ENCODE results near the gene FOXE3.

FOXE3 gene

GRCh38 chr1:47423872-47424271 is 7.8 kb downstream of the FOXE3 start:
- DNase-seq (ENCODE audit: low spot score) = no peak
- TF ChIP-seq, protein P1, sequence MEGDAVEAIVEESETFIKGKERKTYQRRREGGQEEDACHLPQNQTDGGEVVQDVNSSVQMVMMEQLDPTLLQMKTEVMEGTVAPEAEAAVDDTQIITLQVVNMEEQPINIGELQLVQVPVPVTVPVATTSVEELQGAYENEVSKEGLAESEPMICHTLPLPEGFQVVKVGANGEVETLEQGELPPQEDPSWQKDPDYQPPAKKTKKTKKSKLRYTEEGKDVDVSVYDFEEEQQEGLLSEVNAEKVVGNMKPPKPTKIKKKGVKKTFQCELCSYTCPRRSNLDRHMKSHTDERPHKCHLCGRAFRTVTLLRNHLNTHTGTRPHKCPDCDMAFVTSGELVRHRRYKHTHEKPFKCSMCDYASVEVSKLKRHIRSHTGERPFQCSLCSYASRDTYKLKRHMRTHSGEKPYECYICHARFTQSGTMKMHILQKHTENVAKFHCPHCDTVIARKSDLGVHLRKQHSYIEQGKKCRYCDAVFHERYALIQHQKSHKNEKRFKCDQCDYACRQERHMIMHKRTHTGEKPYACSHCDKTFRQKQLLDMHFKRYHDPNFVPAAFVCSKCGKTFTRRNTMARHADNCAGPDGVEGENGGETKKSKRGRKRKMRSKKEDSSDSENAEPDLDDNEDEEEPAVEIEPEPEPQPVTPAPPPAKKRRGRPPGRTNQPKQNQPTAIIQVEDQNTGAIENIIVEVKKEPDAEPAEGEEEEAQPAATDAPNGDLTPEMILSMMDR (IDR thresholded peaks at IDR 0.05; ENCODE audit: extremely low read depth, missing control alignments) = no peak

- TF ChIP-seq, protein P1 (IDR thresholded peaks at IDR 0.05; ENCODE audit: extremely low read depth, missing control alignments) = peak; percentile 56
- no peak for DNase-seq (ENCODE audit: low spot score)
These were observed 8.4 kb downstream of the FOXE3 start for GRCh38 chr1:47424336-47424982.

DNA sequence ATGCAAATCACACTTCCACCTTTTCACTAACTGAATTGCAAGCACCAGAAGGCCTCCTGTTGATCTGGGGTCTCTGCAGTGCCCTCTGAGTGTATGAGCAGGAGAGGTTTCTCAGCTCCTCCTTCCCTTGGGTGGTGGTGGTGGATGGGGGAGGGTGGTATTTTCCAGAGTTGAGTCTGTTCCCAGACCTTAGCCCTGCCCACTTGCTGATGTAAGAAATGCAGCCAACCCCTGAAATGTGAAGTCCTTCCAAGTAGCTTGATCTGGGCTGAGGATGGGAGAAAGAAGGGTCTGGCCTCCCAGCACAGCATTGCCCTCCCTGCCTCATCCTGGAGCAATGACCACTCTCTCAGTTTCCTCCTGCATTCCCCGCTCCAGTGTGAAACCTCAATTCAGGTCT is 15.4 kb downstream of the FOXE3 start:
- DNase-seq (ENCODE audit: low spot score) = no peak
- TF ChIP-seq, protein P1 (IDR thresholded peaks at IDR 0.05; ENCODE audit: extremely low read depth, missing control alignments) = no peak

GRCh38 chr1:47432071-47433036 is 16.3 kb downstream of the FOXE3 start:
- TF ChIP-seq, protein P1 (IDR thresholded peaks at IDR 0.05; ENCODE audit: extremely low read depth, missing control alignments) = peak; percentile 45
- peak; percentile 76 for DNase-seq (ENCODE audit: low spot score)

DNA sequence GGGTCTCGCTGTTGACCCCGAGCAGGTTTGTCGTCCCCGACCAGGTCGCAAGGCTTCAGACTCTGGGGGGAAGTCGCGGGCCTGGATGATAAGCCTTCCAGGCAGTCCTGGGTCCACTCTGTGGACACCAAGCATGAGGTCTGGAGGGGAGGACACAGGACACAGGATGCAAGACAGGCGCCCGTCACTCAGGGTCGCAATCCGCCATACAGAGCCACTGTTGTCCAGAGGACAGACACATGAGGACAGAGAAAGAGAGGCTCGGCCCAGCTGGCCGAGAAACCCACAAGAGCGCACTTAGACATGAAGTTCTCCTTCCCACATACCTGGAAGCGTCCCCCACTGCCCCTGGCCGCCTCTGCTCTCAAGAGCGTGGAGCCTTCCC is 16.9 kb downstream of the FOXE3 start:
- no peak for DNase-seq (ENCODE audit: low spot score)

DNA sequence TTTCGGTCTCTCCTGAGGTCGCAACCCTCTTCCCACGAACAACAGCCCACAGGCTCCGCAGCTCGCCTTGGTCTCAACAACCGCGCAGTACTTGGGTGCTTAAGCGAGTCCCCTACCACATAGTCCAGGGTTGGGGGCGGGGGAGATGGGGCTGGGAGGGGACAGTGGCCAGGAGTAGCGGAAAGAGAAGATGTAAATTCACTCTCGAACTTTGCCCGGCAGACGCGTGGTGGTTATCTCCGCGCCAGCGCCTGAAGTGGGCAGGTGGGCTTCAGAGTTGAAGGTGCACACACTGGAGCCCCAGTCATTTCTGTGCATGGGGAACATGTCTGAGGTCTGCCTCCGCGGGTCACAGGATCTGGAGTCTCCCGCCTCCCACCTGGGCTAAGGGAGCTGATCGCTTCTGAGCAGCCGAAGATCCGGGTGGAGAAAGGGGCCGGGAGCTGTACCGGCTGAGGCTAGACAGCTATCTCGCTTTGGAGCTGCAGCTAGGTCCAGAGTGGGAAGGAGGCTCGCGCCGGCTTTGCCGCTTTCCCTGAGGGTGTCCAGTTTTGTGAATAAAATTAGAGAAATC is 17.5 kb downstream of the FOXE3 start:
- TF ChIP-seq, protein P1 (IDR thresholded peaks at IDR 0.05; ENCODE audit: extremely low read depth, missing control alignments) = no peak
- peak; percentile 26 for DNase-seq (ENCODE audit: low spot score)

More for the DNA sequence above, 16.9 kb downstream of the FOXE3 start:
- TF ChIP-seq, protein P1 (IDR thresholded peaks at IDR 0.05; ENCODE audit: extremely low read depth, missing control alignments) = no peak
